ENCODE results near the gene P3H2.

The P3H2 gene

DNA sequence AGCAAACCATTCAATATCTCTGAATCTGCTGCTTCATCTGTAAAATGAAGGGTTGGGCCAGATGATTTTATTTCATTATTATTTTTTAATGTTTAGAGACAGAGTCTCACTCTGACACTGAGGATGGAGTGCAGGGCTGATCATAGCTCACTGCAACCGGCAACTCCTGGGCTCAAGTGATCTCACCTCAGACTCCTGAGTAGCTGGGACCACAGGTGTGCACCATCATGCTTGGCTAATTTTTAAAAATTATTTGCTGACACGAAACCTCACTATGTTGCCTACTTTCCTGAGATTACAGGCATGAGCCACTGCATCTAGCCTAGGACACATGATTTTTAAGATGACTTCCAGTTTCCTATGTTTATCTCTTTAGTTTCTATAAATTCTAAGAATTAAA is 105.8 kb downstream of the P3H2 start:
- H2AFZ ChIP-seq (ENCODE audit: low read depth, low read length), result no peak overlapping the region
- no peaks in the 10 kb centered on the region for H3K4me1 ChIP-seq (ENCODE audit: insufficient read depth, low read length)
- H3K27me3 ChIP-seq (ENCODE audit: insufficient read depth, low read length, poor library complexity), result peaks cover 4% of the 10 kb centered on the region
- H3K9ac ChIP-seq (ENCODE audit: low read depth, low read length), result no peak overlapping the region
- TF ChIP-seq EZH2 (IDR thresholded peaks at IDR 0.05; ENCODE audit: borderline replicate concordance, low read depth, low read length, severe bottlenecking), result no peak
- TF ChIP-seq, protein P1, sequence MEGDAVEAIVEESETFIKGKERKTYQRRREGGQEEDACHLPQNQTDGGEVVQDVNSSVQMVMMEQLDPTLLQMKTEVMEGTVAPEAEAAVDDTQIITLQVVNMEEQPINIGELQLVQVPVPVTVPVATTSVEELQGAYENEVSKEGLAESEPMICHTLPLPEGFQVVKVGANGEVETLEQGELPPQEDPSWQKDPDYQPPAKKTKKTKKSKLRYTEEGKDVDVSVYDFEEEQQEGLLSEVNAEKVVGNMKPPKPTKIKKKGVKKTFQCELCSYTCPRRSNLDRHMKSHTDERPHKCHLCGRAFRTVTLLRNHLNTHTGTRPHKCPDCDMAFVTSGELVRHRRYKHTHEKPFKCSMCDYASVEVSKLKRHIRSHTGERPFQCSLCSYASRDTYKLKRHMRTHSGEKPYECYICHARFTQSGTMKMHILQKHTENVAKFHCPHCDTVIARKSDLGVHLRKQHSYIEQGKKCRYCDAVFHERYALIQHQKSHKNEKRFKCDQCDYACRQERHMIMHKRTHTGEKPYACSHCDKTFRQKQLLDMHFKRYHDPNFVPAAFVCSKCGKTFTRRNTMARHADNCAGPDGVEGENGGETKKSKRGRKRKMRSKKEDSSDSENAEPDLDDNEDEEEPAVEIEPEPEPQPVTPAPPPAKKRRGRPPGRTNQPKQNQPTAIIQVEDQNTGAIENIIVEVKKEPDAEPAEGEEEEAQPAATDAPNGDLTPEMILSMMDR (IDR thresholded peaks at IDR 0.05; ENCODE audit: borderline replicate concordance, extremely low read depth, low read length, poor library complexity, severe bottlenecking), result no peak
- H3K4me3 ChIP-seq (ENCODE audit: low read depth in 1 of 2, low read length in 2 of 2), result no peak overlapping the region
- H3K36me3 ChIP-seq (ENCODE audit: insufficient read depth, low read length), result no peaks in the 10 kb centered on the region
- H3K79me2 ChIP-seq (ENCODE audit: insufficient read depth, low read length), result no peaks in the 10 kb centered on the region
- H3K27ac ChIP-seq (ENCODE audit: low read length), result no peak overlapping the region
- DNase-seq, result no peak
- no peak for ATAC-seq (ENCODE audit: insufficient read depth, low read depth)
- H3K9me3 ChIP-seq (ENCODE audit: insufficient read depth, low read length, severe bottlenecking), result no peaks in the 10 kb centered on the region
- H4K20me1 ChIP-seq (ENCODE audit: insufficient read depth, low read length), result no peaks in the 10 kb centered on the region
- H3K4me2 ChIP-seq (ENCODE audit: insufficient read depth, low read length), result no peak overlapping the region

DNA sequence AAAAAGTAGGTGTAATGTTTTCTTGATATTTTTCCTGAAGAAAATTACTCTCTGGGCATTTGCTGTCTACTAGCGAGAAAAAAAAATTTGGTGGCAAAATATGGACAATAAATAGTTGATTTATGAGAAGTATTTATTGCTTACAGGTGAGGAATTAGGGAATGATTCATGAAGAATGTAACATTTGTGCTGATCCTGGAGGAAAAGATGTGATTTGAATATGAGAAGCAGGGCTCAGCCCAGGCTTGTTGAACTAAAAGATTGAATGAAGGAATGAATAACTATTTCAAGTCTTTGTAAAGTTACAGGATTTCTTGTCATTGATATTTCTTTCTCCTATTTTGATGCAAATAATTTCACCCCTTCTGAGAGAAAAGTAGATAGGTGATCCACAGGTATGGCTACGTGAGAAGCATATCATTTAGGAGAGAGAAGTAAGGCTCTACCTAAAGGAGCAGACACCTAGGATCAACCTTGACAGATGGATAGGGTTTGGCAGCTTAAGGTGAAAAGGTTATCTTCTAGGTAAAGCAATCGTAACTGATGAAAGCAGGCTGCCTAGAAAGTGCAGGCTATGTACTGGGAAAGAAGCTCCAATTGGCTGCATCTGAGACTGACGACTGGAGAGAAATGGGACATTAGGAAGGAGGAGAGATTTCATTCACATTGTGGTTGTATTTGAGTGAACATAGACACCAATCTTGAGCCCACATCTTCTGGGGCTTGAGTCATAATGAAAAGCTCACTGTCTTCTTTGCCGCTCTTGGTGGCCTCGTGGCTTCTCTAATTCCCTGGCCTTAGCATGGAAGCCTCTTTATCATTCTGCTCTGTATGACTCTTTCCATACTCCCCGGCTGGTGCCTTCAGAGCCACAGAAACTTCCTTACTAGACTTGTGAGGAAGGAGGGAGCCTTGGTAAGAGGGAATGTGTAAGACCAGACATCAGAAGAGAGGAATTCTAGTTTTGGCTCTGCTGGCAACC is 106.5 kb downstream of the P3H2 start:
- Histone ChIP-seq H3K27me3 (ENCODE audit: insufficient read depth, low read length, poor library complexity) (peaks cover 4% of the 10 kb centered on the region), H3K9ac (ENCODE audit: low read depth, low read length) (no peak overlapping the region), H4K20me1 (ENCODE audit: insufficient read depth, low read length) (no peaks in the 10 kb centered on the region), H3K27ac (ENCODE audit: low read length) (no peak overlapping the region), H3K79me2 (ENCODE audit: insufficient read depth, low read length) (no peaks in the 10 kb centered on the region), H3K4me3 (ENCODE audit: low read depth in 1 of 2, low read length in 2 of 2) (no peak overlapping the region), H3K4me1 (ENCODE audit: insufficient read depth, low read length) (no peaks in the 10 kb centered on the region), H2AFZ (ENCODE audit: low read depth, low read length) (no peak overlapping the region), H3K36me3 (ENCODE audit: insufficient read depth, low read length) (no peaks in the 10 kb centered on the region), H3K4me2 (ENCODE audit: insufficient read depth, low read length) (no peak overlapping the region), H3K9me3 (ENCODE audit: insufficient read depth, low read length, severe bottlenecking) (no peaks in the 10 kb centered on the region)
- TF ChIP-seq EZH2 (IDR thresholded peaks at IDR 0.05; ENCODE audit: borderline replicate concordance, low read depth, low read length, severe bottlenecking), result no peak
- TF ChIP-seq, protein P1 (IDR thresholded peaks at IDR 0.05; ENCODE audit: borderline replicate concordance, extremely low read depth, low read length, poor library complexity, severe bottlenecking), result no peak
- no peak for DNase-seq
- no peak for ATAC-seq (ENCODE audit: insufficient read depth, low read depth)

DNA sequence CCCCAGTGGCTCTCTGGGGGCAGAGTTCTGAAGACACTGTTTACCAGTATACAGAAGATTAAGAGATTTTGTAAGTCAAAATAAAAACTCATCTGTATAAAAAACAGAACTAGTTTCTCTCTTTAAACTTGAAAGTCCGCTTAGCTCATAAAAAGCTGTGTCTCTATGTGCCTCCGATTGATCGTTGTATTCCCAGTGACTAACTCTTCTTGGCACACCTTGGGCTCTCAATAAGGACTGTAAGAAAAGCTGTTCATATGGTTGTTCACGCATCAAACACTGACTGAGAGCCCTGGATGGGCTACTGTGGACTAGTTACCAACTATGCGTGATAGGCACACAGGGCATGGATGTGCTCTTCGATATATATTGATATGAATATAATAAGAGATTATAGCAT is 107.9 kb downstream of the P3H2 start:
- Histone ChIP-seq H3K9ac (ENCODE audit: low read depth, low read length) (no peak overlapping the region), H3K79me2 (ENCODE audit: insufficient read depth, low read length) (no peaks in the 10 kb centered on the region), H2AFZ (ENCODE audit: low read depth, low read length) (no peak overlapping the region), H3K27me3 (ENCODE audit: insufficient read depth, low read length, poor library complexity) (peaks cover 4% of the 10 kb centered on the region), H3K4me1 (ENCODE audit: insufficient read depth, low read length) (no peaks in the 10 kb centered on the region), H4K20me1 (ENCODE audit: insufficient read depth, low read length) (no peaks in the 10 kb centered on the region), H3K4me3 (ENCODE audit: low read depth in 1 of 2, low read length in 2 of 2) (no peak overlapping the region), H3K9me3 (ENCODE audit: insufficient read depth, low read length, severe bottlenecking) (no peaks in the 10 kb centered on the region), H3K36me3 (ENCODE audit: insufficient read depth, low read length) (no peaks in the 10 kb centered on the region), H3K27ac (ENCODE audit: low read length) (no peak overlapping the region), H3K4me2 (ENCODE audit: insufficient read depth, low read length) (no peak overlapping the region)
- TF ChIP-seq EZH2 (IDR thresholded peaks at IDR 0.05; ENCODE audit: borderline replicate concordance, low read depth, low read length, severe bottlenecking), result no peak
- TF ChIP-seq, protein P1 (IDR thresholded peaks at IDR 0.05; ENCODE audit: borderline replicate concordance, extremely low read depth, low read length, poor library complexity, severe bottlenecking), result no peak
- ATAC-seq (ENCODE audit: insufficient read depth, low read depth) (no peak), DNase-seq (no peak)
